A549 (cell line): Measurements from ENCODE around the gene LNX2. TPM values are rescaled to one million over a fixed set of nuclear protein-coding genes. Genes with fewer than 3 reads are reported as not detected.
A peak's percentile ranks its signal among the peaks of the same experiment; 100 is the strongest.

ENCODE experiments used
- ATAC-seq, 2 experiments: fragments of 200-7000 bp in 1 of 2; fragments of >200 bp in 1 of 2; cut with Nextera tagmentation in 1 of 2; cut with Tn5 transposase in 1 of 2; 3 replicates each; pipeline versions ENCODE4 v1.8.0 to v1.9.1; 2018 to 2020; ENCODE audit warnings: mild to moderate bottlenecking in 1 of 2, moderate library complexity in 1 of 2
- CTCF ChIA-PET: fragments of 300-600 bp; sonication (Branson Sonifier 250); formaldehyde crosslinking; extraction: SDS; loops from one replicate; lab custom pipeline; 2021; ENCODE audit warnings: antibody characterized with exemption, inconsistent platforms; lab: Yijun Ruan, JAX
- POLR2A ChIA-PET: fragments of 350-600 bp; formaldehyde crosslinking; extraction: SDS; loops from one replicate; lab custom pipeline; 2021; ENCODE audit warnings: antibody characterized with exemption, inconsistent platforms; lab: Yijun Ruan, JAX
- DNase-seq, 2 experiments: peaks; one replicate each; pipeline versions ENCODE4 v3.0.0 to v3.0.0-alpha.2; 2011 to 2016; ENCODE audit warnings: low read depth in 1 of 2, low spot score in 1 of 2
- FAIRE-seq: peaks from 2 replicates; lab custom pipeline; 2011; peaks lifted over from hg19 to GRCh38; lab: Jason Lieb, UNC
- H3K27ac ChIP-seq, 2 experiments: fragments of >200 bp; sonication (Bioruptor Twin); formaldehyde crosslinking; 3 replicates each; pipeline ENCODE4 v1.5.1; 2016 to 2017
- H3K4me1 ChIP-seq: fragments of >200 bp; sonication (Bioruptor Twin); formaldehyde crosslinking; 3 replicates; pipeline ENCODE4 v1.6.1; 2016
- H3K4me2 ChIP-seq: fragments of >200 bp; sonication (Bioruptor Twin); formaldehyde crosslinking; 3 replicates; pipeline ENCODE4 v1.6.1; 2016
- H3K4me3 ChIP-seq: fragments of >200 bp; sonication (Bioruptor Twin); formaldehyde crosslinking; 3 replicates; pipeline ENCODE4 v1.5.1; 2016
- H3K9me3 ChIP-seq: fragments of >200 bp; sonication (Bioruptor Twin); formaldehyde crosslinking; 3 replicates; pipeline ENCODE4 v1.6.1; 2016
- BHLHE40 ChIP-seq: IDR thresholded peaks from 2 replicates; pipeline ENCODE4 v1.6.1; 2012; ENCODE audit warnings: low read depth, low read length, inconsistent platforms
- CBX2 ChIP-seq: fragments of 200-600 bp; sonication (generic); IDR thresholded peaks from 2 replicates; pipeline ENCODE4 v1.6.1; 2016; ENCODE audit warnings: low read depth, mild to moderate bottlenecking, borderline replicate concordance
- CBX8 ChIP-seq: fragments of 200-600 bp; sonication (generic); IDR thresholded peaks from 2 replicates; pipeline ENCODE4 v1.6.1; 2016
- CEBPB ChIP-seq, 2 experiments: fragments of >200 bp in 1 of 2; sonication (Bioruptor Twin) in 1 of 2; formaldehyde crosslinking in 1 of 2; IDR thresholded peaks; 2 replicates each; pipeline ENCODE4 v1.6.1; 2012 to 2016
- CHD2 ChIP-seq: fragments of 150-350 bp; IDR thresholded peaks from 2 replicates; pipeline ENCODE4 v1.6.1; 2014; ENCODE audit warnings: low read length; ENCODE audit not compliant: partially characterized antibody
- EHMT2 ChIP-seq: fragments of 200-600 bp; sonication (generic); IDR thresholded peaks from 2 replicates; pipeline ENCODE4 v1.6.1; 2016; ENCODE audit warnings: antibody characterized with exemption, low read depth, mild to moderate bottlenecking, moderate library complexity
- EP300 ChIP-seq, 2 experiments: fragments of >200 bp; sonication (Bioruptor Twin); formaldehyde crosslinking; IDR thresholded peaks; 2 replicates in 1 of 2; 3 replicates in 1 of 2; pipeline ENCODE4 v1.6.1; 2016 to 2017
- FOSB ChIP-seq: fragments of 250-450 bp; sonication (Bioruptor Pico); IDR thresholded peaks from 2 replicates; pipeline ENCODE4 v1.5.0; 2020; ENCODE audit warnings: mild to moderate bottlenecking, moderate library complexity
- FOSL2 ChIP-seq, 2 experiments: fragments of 450-650 bp in 1 of 2; fragments of >200 bp in 1 of 2; sonication (Bioruptor Twin) in 1 of 2; formaldehyde crosslinking; IDR thresholded peaks; 2 replicates each; pipeline versions ENCODE4 v1.5.0 to v1.6.1; 2016 to 2020; ENCODE audit warnings: mild to moderate bottlenecking in 1 of 2, moderate library complexity in 1 of 2
- GATA3 ChIP-seq: IDR thresholded peaks from 2 replicates; pipeline ENCODE4 v1.6.1; 2012; ENCODE audit warnings: borderline replicate concordance
- HEYL ChIP-seq: fragments of 250-450 bp; sonication (Bioruptor Pico); IDR thresholded peaks from 2 replicates; pipeline ENCODE4 v1.8.0; 2021; ENCODE audit warnings: mild to moderate bottlenecking, moderate library complexity
- JUNB ChIP-seq: fragments of >200 bp; sonication (Bioruptor Twin); formaldehyde crosslinking; IDR thresholded peaks from 2 replicates; pipeline ENCODE4 v1.6.1; 2016
- MAX ChIP-seq: IDR thresholded peaks from 2 replicates; pipeline ENCODE4 v1.6.1; 2012
- MAZ ChIP-seq: fragments of 150-350 bp; IDR thresholded peaks from 2 replicates; pipeline ENCODE4 v1.6.1; 2014; ENCODE audit warnings: antibody characterized with exemption, low read depth, low read length, borderline replicate concordance
- MYC ChIP-seq: IDR thresholded peaks from 2 replicates; pipeline ENCODE4 v1.6.1; 2012; ENCODE audit warnings: mild to moderate bottlenecking, inconsistent platforms, low read length, improper control_type of control experiment, borderline replicate concordance
- NFE2L2 ChIP-seq: fragments of 150-350 bp; conservative IDR thresholded peaks from 2 replicates; pipeline ENCODE4 v1.6.1; 2014; ENCODE audit warnings: low read length
- PHF8 ChIP-seq: fragments of 200-600 bp; sonication (generic); IDR thresholded peaks from 2 replicates; pipeline ENCODE4 v1.6.1; 2016; ENCODE audit warnings: low read depth, mild to moderate bottlenecking, antibody characterized with exemption, moderate library complexity, borderline replicate concordance
- POLR2AphosphoS2 ChIP-seq: conservative IDR thresholded peaks from 2 replicates; pipeline ENCODE4 v1.6.1; 2012; ENCODE audit warnings: low read length, improper control_type of control experiment, inconsistent platforms
- RAD21 ChIP-seq, 2 experiments: fragments of >200 bp in 1 of 2; sonication (Bioruptor Twin) in 1 of 2; formaldehyde crosslinking in 1 of 2; IDR thresholded peaks in 1 of 2; conservative IDR thresholded peaks in 1 of 2; 2 replicates in 1 of 2; 3 replicates in 1 of 2; pipeline ENCODE4 v1.6.1; 2012 to 2018; ENCODE audit warnings: inconsistent platforms in 1 of 2
- RFX5 ChIP-seq: fragments of 450-650 bp; IDR thresholded peaks from 2 replicates; pipeline ENCODE4 v1.7.1; 2014; ENCODE audit warnings: antibody characterized with exemption, mild to moderate bottlenecking, moderate library complexity
- RNF2 ChIP-seq: fragments of 200-600 bp; sonication (generic); IDR thresholded peaks from 2 replicates; pipeline ENCODE4 v1.6.1; 2016; ENCODE audit warnings: low read depth, mild to moderate bottlenecking, antibody characterized with exemption, moderate library complexity, borderline replicate concordance
- USF2 ChIP-seq: fragments of 450-650 bp; IDR thresholded peaks from 2 replicates; pipeline ENCODE4 v1.6.1; 2014; ENCODE audit warnings: antibody characterized with exemption
- ZSCAN20 ChIP-seq: fragments of 250-450 bp; sonication (Bioruptor Pico); IDR thresholded peaks from 2 replicates; pipeline ENCODE4 v1.8.0; 2022; ENCODE audit warnings: mild to moderate bottlenecking, moderate library complexity
- WGBS: methylation state at CpG from one replicate; pipeline ENCODE4 v1.1.6; 2017; ENCODE audit errors: missing lambda C conversion rate; 5-methylcytosine and 5-hydroxymethylcytosine counted together
- polyA plus RNA-seq, 4 experiments: library from polyadenylated mRNA; depleted of rRNA in 3 of 4; stranded (reverse); fragments of >200 nt; fragmentation: RNase III in 1 of 4; extraction: RNeasy Plus Mini Kit Qiagen cat#74134 plus additional on column Dnase treatment in 1 of 4; gene quantifications; 2 replicates in 3 of 4; 3 replicates in 1 of 4; pipeline ENCODE4 v1.2.3, GENCODE V29; 2011 to 2017
- TF ChIP-seq, protein P1 (sequence below): fragments of >200 bp; sonication (Bioruptor Twin); formaldehyde crosslinking; IDR thresholded peaks from 2 replicates; pipeline ENCODE4 v1.6.1; 2016
- TF ChIP-seq, protein P2 (sequence below): fragments of 250-450 bp; sonication (Bioruptor Pico); IDR thresholded peaks from 2 replicates; pipeline ENCODE4 v1.5.0; 2021; ENCODE audit warnings: mild to moderate bottlenecking, moderate library complexity, borderline replicate concordance

LNX2 gene
- polyA plus RNA-seq, 2 of the 4 experiments (the other 2 are of a cell fraction) = 3.3 to 6.3 TPM

DNA sequence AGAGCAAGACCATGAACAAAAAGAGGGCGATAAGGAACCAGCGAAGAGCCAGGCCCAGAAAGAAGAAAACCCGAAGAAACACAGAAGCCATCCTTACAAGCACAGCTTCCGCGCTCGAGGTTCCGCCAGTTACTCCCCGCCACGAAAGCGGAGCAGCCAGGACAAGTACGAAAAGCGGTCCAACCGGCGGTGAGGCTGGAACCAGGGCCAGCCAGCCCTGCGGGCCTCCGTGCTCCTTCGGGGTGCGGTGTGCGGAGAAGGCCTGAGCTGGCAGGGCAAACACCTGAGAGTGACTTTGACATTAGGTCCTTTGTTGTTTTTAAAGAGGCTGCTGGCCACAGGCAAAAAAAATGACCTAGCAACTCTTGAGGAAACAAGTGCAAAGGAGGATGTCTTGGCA lies 45.4 kb upstream of the LNX2 start:
- Histone ChIP-seq H3K9me3 (no peaks in the 10 kb centered on the region), H3K4me3 (no peak overlapping the region), H3K27ac (no peak overlapping the region), H3K4me2 (no peak overlapping the region), H3K4me1 (no peaks in the 10 kb centered on the region)
- no peak for ATAC-seq
- CTCF ChIA-PET = interaction anchor here (0.9 to 1.9 kb wide), 4 partner anchors 12 to 290 kb away, joined by 3 to 6 read pairs (median 4); no protein-coding TSS in a partner anchor
- no peak for DNase-seq
- POLR2A ChIA-PET = no interaction called here
- TF ChIP-seq JUNB = no peak
- no peak for TF ChIP-seq ZSCAN20 (CRISPR knock-in tag)
- no peak for TF ChIP-seq CBX8
- TF ChIP-seq FOSB (CRISPR knock-in tag) = no peak
- no peak for TF ChIP-seq RFX5
- TF ChIP-seq PHF8 = no peak
- TF ChIP-seq CBX2 = no peak
- TF ChIP-seq HEYL (CRISPR knock-in tag) = no peak
- TF ChIP-seq GATA3 = no peak
- TF ChIP-seq USF2 = no peak
- WGBS = 91% methylated on average over 19 of the region's 19 CpGs
- FAIRE-seq = no peak

DNA sequence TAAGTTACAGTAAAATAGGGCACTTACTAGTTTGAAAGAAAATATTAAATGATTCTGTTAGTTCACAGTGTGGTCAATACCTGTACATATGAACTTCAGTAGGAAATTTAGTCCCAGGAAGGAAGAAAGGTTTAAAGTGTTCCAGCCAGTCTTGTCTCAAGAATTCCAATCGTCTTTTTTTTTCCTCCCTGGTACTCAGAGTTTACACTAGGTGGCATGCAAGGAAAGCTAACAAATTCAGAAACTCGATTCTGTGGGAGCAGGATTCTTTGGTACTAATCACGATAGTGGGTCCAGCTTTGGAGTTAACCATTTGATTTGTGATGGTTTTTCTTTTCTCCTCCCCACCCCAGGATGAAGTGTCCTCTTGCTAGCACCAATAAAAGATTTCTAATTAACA lies 45.0 kb upstream of the LNX2 start:
- Histone ChIP-seq H3K9me3 (no peaks in the 10 kb centered on the region), H3K4me1 (no peaks in the 10 kb centered on the region), H3K27ac (no peak overlapping the region), H3K4me3 (no peak overlapping the region), H3K4me2 (no peak overlapping the region)
- CTCF ChIA-PET = interaction anchor here (1.2 to 1.9 kb wide), 3 partner anchors 132 to 290 kb away, joined by 3 to 6 read pairs (median 4); no protein-coding TSS in a partner anchor
- ATAC-seq = no peak
- WGBS = 35% methylated on average over 3 of the region's 3 CpGs
- peak in 1 of 2 experiments; percentile 7 for DNase-seq
- TF ChIP-seq PHF8 = no peak
- peak in 1 of 2 experiments; percentile 13; a peak in 1 of 5 replicates for TF ChIP-seq RAD21 (conservative IDR thresholded peaks at IDR 0.05 in 1 of 2, IDR thresholded peaks at IDR 0.05 in 1 of 2)
- POLR2A ChIA-PET = no interaction called here
- FAIRE-seq = no peak

GRCh38 chr13:27663947-27664346 lies 43.6 kb upstream of the LNX2 start:
- POLR2A ChIA-PET = no interaction called here
- Histone ChIP-seq H3K4me1 (no peaks in the 10 kb centered on the region; the same call in 2 of the 3 replicates), H3K27ac (no peak overlapping the region)
- 92% methylated on average over 8 of the region's 8 CpGs for WGBS
- ATAC-seq (no peak), FAIRE-seq (no peak)
- TF ChIP-seq NFE2L2 (no peak), CEBPB (IDR thresholded peaks at IDR 0.05) (no peak), RNF2 (no peak), POLR2AphosphoS2 (no peak), BHLHE40 (no peak), GATA3 (no peak), MAX (no peak), EHMT2 (no peak), MAZ (no peak), FOSL2 (IDR thresholded peaks at IDR 0.05) (no peak), FOSL2 (CRISPR knock-in tag; IDR thresholded peaks at IDR 0.05) (no peak), ZSCAN20 (CRISPR knock-in tag) (no peak), EP300 (IDR thresholded peaks at IDR 0.05) (no peak), MYC (no peak), CHD2 (no peak)
- TF ChIP-seq, protein P1, sequence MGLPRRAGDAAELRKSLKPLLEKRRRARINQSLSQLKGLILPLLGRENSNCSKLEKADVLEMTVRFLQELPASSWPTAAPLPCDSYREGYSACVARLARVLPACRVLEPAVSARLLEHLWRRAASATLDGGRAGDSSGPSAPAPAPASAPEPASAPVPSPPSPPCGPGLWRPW = no peak
- TF ChIP-seq, protein P2, sequence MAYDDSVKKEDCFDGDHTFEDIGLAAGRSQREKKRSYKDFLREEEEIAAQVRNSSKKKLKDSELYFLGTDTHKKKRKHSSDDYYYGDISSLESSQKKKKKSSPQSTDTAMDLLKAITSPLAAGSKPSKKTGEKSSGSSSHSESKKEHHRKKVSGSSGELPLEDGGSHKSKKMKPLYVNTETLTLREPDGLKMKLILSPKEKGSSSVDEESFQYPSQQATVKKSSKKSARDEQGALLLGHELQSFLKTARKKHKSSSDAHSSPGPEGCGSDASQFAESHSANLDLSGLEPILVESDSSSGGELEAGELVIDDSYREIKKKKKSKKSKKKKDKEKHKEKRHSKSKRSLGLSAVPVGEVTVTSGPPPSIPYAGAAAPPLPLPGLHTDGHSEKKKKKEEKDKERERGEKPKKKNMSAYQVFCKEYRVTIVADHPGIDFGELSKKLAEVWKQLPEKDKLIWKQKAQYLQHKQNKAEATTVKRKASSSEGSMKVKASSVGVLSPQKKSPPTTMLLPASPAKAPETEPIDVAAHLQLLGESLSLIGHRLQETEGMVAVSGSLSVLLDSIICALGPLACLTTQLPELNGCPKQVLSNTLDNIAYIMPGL (CRISPR knock-in tag) = no peak
- TF ChIP-seq, all 56 proteins: peak for 0
- H3K4me3 ChIP-seq = no peak overlapping the region
- no peak overlapping the region for H3K4me2 ChIP-seq
- H3K9me3 ChIP-seq = no peaks in the 10 kb centered on the region
- DNase-seq = no peak
- CTCF ChIA-PET = interaction anchor here (1.1 kb wide), 1 partner anchor 23 kb away, joined by 3 read pairs; no protein-coding TSS in a partner anchor
